Inflammatory macrophage (primary cell): ENCODE data around the gene MMP11.
A peak's percentile ranks its signal among the peaks of the same experiment; 100 is the strongest.

Source experiments
- DNase-seq, 2 donors: peaks; one replicate each; pipeline ENCODE4 v3.0.0-alpha.2; 2020 to 2022

The MMP11 gene

GRCh38 chr22:23762842-23763578 is 9.6 kb upstream of the MMP11 start, which contains the start of gene C22orf15:
TSS of gene C22orf15 (plus strand) at chr22:23762990. CDS start at chr22:23763307, 317 bp downstream.
- no peak for DNase-seq

- peak in 1 of 2 donors; percentile 28 for DNase-seq
These were observed 9.1 kb upstream of the MMP11 start for GRCh38 chr22:23763579-23763945.

- no peak for DNase-seq
These were observed 8.7 kb upstream of the MMP11 start for GRCh38 chr22:23763954-23764353.

GRCh38 chr22:23764899-23765881 is 7.5 kb upstream of the MMP11 start:
- DNase-seq: no peak

- no peak for DNase-seq
These were observed 5.4 kb upstream of the MMP11 start for GRCh38 chr22:23767303-23767672.

GRCh38 chr22:23767673-23768548 is 4.7 kb upstream of the MMP11 start, which contains the start of gene CHCHD10:
TSS of gene CHCHD10 (minus strand) at chr22:23767972. CDS start at chr22:23767874, 98 bp downstream.
- peak; percentile 89 to 94 for DNase-seq

GRCh38 chr22:23769321-23769965 is 3.2 kb upstream of the MMP11 start:
- DNase-seq: no peak

GRCh38 chr22:23772315-23772648 is 367 bp upstream of the MMP11 start:
- DNase-seq: no peak

GRCh38 chr22:23773483-23774113 is 949 bp downstream of the MMP11 start:
- DNase-seq: no peak

GRCh38 chr22:23774114-23774921 is 1.7 kb downstream of the MMP11 start:
- no peak for DNase-seq

GRCh38 chr22:23774922-23775436 is 2.3 kb downstream of the MMP11 start:
- no peak for DNase-seq

GRCh38 chr22:23775779-23776375 is 3.2 kb downstream of the MMP11 start:
- no peak for DNase-seq

- no peak for DNase-seq
These were observed 5.3 kb downstream of the MMP11 start for GRCh38 chr22:23777776-23778576.

GRCh38 chr22:23778577-23778900 is 5.9 kb downstream of the MMP11 start:
- DNase-seq: no peak

GRCh38 chr22:23779083-23779482 is 6.4 kb downstream of the MMP11 start:
- no peak for DNase-seq

- DNase-seq: no peak
These were observed 7.1 kb downstream of the MMP11 start for GRCh38 chr22:23779731-23780130.

GRCh38 chr22:23780146-23780748 is 7.6 kb downstream of the MMP11 start:
- no peak for DNase-seq

- no peak for DNase-seq
These were observed 8.4 kb downstream of the MMP11 start for GRCh38 chr22:23781065-23781464.
